Prostate gland (tissue), 2 donors: Measurements from ENCODE around the gene SLC39A13.

ENCODE experiments used
- POLR2A ChIP-seq: fragments of 450-650 bp; IDR thresholded peaks from one replicate; pipeline ENCODE4 v1.6.1; 2016; ENCODE audit warnings: antibody characterized with exemption, mild to moderate bottlenecking
- POLR2AphosphoS5 ChIP-seq: sonication (generic); formaldehyde crosslinking; IDR thresholded peaks from one replicate; pipeline ENCODE4 v1.6.1; 2017; ENCODE audit warnings: antibody characterized with exemption
- TF ChIP-seq, protein P1 (sequence below), 4 experiments: fragments of 200-600 bp in 2 of 4; fragments of 450-650 bp in 2 of 4; sonication (generic) in 2 of 4; IDR thresholded peaks; 1 replicate in 3 of 4; 2 replicates in 1 of 4; pipeline ENCODE4 v1.5.1; 2016 to 2019; ENCODE audit warnings: antibody characterized with exemption in 4 of 4, mild to moderate bottlenecking in 2 of 4, moderate library complexity in 2 of 4

- TF ChIP-seq, protein P1, sequence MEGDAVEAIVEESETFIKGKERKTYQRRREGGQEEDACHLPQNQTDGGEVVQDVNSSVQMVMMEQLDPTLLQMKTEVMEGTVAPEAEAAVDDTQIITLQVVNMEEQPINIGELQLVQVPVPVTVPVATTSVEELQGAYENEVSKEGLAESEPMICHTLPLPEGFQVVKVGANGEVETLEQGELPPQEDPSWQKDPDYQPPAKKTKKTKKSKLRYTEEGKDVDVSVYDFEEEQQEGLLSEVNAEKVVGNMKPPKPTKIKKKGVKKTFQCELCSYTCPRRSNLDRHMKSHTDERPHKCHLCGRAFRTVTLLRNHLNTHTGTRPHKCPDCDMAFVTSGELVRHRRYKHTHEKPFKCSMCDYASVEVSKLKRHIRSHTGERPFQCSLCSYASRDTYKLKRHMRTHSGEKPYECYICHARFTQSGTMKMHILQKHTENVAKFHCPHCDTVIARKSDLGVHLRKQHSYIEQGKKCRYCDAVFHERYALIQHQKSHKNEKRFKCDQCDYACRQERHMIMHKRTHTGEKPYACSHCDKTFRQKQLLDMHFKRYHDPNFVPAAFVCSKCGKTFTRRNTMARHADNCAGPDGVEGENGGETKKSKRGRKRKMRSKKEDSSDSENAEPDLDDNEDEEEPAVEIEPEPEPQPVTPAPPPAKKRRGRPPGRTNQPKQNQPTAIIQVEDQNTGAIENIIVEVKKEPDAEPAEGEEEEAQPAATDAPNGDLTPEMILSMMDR (IDR thresholded peaks at IDR 0.05), result no peak
- TF ChIP-seq POLR2A, result no peak
- TF ChIP-seq POLR2AphosphoS5, result no peak
Measured at GRCh38 chr11:47440054-47440476, 31.7 kb downstream of the SLC39A13 start.
